ENCODE data around the gene AAMDC. TPM values are rescaled to one million over a fixed set of nuclear protein-coding genes. Genes with fewer than 3 reads are reported as not detected.
"Not testable (repeated sequence)": the region's sequence is repeated elsewhere in the genome, so short reads cannot be mapped to it uniquely, and the experiment has no call there.

Gene AAMDC
- polyA plus RNA-seq, 3 donors, result 43.2 to 55.6 (median 49.4) TPM

DNA sequence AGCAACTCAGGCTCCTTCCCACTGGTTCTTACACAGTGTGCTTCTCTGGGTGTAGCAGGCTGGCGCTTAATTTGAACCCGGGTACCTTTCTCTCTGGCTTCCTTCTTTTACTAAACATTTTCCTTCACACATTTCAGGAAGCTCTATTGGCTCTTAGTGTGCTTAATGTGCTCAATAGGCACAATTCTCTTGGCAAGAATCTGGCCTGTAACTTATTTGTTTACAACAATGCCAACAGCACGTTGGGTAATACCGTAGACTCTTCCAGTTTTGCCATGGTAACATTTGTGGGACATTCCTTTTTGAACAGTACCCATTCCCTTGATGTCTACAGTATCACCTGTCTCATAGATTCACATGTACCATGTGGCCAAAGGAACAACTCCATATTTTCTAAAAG lies 47.8 kb downstream of the AAMDC start:
- DNase-seq (ENCODE audit: extremely low read depth in 1 of 11, low read depth in 9 of 11, low spot score in 4 of 11), result no peak

DNA sequence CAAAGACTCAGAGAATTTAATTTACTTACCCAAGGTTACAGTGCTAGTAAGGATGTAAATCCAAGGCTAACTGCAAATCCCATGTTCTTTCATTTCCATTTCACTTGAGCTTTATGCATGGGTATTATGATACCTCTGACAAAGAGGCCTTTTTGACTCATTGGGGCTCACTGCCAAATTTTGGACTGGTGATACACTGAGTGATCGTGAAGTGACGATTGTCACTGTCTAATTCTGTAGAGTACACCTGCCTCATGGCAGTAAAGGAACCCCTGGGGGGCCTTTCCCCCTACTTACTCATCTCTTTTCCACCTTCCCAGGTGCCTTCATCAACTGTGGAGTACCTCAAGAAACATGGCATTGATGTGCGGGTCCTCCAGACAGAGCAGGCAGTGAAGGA lies 50.9 kb downstream of the AAMDC start:
- no peak for DNase-seq (ENCODE audit: extremely low read depth in 1 of 11, low read depth in 9 of 11, low spot score in 4 of 11)

DNA sequence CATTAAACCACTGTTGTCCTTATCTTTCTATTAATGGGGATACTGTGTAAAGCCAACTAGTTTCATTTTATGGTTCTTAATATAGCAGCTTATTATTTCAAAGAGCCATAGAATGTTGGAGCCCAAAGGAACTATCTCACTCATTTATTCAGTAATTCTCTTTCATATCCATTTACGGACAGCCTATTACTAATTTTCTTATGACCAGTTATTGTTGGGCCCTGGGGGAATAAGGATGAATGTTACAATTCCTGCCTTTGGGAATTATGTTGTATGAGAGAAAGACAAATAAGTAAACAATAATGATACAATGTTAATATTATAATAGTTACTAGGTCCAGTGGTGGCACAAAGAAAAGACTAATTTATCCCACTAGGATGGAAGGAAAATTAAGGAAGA lies 52.4 kb downstream of the AAMDC start:
- no peak for DNase-seq (ENCODE audit: extremely low read depth in 1 of 11, low read depth in 9 of 11, low spot score in 4 of 11)

DNA sequence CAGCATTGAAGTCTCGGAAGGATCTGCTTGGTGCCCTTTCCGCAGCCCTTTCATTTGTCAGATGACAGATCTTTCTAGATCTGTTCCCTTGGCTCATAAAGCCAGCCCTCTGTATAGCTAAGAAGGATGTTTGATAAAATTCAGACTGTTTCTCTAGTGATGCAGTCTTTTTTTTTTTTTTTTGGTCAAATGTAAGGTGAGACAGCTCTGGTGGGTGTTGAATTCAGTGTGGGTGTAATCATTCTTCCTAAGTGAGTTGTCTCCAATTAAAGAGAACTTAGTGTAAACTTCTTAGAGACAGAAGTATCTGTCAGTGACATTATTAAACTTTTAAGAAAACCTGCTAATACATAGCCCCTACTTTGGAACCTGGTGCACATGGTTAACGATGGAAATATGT lies 53.3 kb downstream of the AAMDC start:
- DNase-seq (ENCODE audit: extremely low read depth in 1 of 11, low read depth in 9 of 11, low spot score in 4 of 11), result no peak

DNA sequence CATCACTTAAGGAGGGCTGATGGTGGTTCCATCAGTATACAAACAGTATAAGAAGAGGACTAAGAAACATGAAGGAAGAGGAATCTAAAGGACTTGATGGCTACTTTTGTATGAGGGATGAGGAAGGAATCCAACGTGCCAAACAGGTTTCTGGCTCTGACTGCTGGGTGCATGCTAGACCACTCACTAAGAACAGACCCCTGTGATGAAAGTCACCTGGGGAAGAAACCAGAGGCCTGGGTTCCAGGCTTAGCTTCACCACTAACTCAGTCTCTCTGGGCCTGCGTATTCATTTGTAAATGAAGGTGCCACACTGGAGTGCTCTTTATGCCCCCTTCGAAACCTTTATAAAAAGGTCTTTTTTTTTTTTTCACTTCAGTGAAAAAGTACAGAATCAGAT lies 55.1 kb downstream of the AAMDC start:
- no peak for DNase-seq (ENCODE audit: extremely low read depth in 1 of 11, low read depth in 9 of 11, low spot score in 4 of 11)

DNA sequence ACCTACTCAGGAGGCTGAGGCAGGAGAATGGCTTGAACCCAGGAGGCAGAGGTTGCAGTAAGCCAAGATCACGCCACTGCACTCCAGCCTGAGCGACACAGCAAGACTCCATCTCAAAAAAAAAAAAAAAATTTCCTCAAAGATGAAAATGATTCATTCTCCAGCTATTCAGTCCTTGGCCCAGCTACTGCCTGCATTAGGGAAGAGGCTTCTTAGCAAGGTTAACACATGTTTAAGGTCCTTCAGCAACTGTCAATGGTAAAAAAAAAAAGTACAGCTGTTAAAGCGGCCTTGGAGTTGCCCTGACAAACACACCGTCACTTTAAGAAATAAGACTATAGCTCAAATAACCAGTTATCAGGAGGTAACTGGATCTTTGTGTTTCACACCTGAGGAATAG lies 57.3 kb downstream of the AAMDC start:
- not testable (repeated sequence) for DNase-seq (ENCODE audit: extremely low read depth in 1 of 11, low read depth in 9 of 11, low spot score in 4 of 11)

DNA sequence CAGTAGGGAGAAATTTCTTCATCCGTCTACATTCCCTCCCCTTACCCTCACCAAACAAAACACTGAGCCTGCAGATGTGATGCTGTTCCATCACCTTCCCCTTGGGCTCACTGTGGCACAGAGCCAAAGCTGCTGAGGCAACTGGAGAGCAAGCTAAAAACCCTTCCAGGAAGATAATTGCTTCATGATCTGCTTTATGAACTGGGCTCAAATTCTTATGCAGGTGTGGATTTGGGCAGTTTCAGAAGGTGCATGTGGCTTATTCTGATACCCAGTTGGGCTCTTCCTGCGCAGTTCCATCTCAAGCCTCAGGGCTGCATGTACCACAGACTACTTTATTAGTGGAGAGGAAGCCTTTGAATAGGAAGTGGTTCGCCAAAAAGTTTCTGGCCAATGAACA lies 58.3 kb downstream of the AAMDC start:
- DNase-seq (ENCODE audit: extremely low read depth in 1 of 11, low read depth in 9 of 11, low spot score in 4 of 11), result no peak

DNA sequence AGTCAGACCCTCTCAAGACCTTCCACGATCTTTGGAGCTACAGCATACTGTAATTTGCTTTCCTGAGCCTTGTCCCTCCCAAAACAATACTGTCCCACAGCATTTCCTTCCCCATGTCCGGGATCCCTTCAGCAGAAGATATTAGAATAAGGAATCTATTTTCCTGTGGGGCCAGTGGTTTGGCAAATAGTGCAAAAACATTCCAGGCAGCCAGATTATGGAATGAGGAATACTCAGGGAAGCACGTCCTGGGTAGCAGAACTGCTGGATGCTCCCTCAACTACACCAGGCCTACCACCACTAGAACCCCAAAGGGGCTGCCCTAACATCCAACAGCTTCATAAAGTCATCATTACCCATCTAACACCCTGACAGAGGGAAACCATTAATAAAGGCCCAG lies 61.5 kb downstream of the AAMDC start:
- DNase-seq (ENCODE audit: extremely low read depth in 1 of 11, low read depth in 9 of 11, low spot score in 4 of 11), result no peak

DNA sequence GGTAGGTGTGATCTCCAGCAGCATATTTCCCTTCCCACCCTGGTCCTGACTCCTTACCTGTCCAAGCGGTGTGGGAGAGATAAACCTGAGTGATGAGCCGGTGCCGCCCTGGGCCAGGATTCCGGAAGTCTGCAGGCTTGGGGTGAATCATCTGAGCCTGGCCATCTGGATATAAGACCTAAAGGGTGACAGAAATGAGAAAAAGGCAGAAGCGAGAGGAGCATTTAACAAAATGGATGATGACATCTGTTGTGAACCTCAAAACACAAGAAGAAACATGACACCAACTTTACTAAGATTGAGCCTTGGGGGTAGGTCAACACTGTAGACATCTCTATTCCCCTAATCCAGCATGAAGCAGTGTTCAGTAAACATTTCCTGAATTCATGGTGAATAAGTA lies 62.8 kb downstream of the AAMDC start:
- DNase-seq (ENCODE audit: extremely low read depth in 1 of 11, low read depth in 9 of 11, low spot score in 4 of 11), result no peak

DNA sequence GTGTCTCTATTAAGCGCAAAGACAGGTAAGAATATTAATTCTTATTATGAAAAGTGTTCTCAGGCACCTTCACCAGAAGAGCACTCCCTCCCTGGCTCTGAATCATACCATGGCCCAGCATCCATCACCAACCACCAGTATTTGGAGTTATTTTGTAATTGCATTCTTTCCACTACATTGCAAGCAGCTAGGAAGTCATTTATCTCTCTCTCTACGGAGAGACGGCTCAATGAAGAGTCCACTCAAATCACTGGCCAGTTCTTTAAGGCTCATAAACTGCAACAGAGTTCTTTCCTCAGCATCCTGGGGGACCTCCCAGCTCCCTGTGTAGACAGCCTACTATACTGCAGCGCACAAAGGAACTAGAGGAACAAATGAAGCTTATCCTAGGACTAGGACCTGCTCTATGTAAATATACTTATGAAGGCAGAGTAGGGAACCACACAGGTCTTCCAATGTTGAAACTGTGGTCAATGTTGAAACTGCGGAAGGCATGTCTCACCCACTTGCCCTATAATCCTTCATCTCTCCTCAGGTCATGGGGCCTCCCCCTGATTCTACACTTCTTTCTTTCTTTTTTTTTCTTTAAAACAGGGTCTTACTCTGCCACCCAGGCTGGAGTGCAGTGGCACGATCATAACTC lies 63.4 kb downstream of the AAMDC start:
- DNase-seq (ENCODE audit: extremely low read depth in 1 of 11, low read depth in 9 of 11, low spot score in 4 of 11), result no peak

DNA sequence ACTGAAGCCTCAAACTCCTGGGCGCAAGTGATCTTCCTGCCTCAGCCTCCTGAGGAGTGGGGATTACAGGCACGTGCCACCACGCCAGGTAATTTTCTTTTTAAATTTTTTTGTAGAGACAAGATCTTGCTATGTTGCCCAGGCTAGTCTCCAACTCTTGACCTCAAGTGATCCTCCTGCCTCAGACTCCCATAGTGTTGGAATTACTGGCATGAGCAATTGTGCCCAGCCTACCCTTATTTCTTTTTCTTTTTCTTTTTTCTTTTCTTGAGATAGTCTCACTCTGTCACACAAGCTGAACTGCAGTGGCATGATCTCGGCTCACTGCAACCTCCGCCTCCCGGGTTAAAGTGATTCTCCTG lies 63.9 kb downstream of the AAMDC start:
- no peak for DNase-seq (ENCODE audit: extremely low read depth in 1 of 11, low read depth in 9 of 11, low spot score in 4 of 11)

DNA sequence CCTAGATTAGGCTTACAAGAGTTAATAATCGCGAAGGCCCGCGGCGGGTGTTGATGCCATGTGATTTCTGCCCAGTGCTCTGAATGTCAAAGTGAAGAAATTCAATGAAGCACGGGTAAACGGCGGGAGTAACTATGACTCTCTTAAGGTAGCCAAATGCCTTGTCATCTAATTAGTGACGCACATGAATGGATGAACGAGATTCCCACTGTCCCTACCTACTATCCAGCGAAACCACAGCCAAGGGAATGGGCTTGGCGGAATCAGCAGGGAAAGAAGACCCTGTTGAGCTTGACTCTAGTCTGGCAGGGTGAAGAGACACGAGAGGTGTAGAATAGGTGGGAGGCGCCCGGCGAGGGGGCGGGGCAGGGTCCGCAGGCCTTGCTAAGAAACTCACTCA lies 65.5 kb downstream of the AAMDC start:
- no peak for DNase-seq (ENCODE audit: extremely low read depth in 1 of 11, low read depth in 9 of 11, low spot score in 4 of 11)

DNA sequence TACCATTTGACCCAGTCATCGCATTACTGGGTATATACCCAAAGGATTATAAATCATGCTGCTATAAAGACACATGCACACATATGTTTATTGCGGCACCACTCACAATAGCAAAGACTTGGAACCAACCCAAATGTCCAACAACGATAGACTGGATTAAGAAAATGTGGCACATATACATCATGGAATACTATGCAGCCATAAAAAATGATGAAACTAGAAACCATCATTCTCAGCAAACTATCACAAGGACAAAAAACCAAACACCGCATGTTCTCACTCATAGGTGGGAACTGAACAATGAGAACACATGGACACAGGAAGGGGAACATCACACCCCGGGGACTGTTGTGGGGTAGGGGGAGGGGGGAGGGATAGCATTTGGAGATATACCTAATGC lies 68.1 kb downstream of the AAMDC start:
- not testable (repeated sequence) for DNase-seq (ENCODE audit: extremely low read depth in 1 of 11, low read depth in 9 of 11, low spot score in 4 of 11)

DNA sequence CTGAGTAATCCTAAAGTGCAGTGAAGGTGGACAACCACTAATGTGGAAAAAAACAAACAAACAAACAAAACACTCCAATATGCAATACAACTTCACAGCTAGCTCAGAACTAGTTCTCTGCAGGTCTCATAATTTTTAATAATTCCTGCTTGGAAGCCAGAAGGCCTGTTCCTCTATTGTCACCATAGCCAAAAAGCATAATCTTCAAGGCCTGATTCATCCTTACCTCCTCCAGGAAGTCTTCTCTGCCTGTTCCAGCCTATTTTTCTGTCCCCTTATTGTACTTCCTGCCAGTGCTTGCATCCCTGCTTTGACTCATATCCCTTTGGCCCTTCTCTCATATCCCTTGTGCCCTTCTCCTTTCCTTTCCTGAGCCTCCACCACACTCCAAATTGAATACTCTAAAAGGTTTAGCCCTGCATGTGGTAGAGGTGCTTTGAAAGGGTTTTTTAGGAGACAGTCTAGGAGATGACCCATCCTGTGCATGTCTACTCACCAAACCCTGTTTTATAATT lies 69.2 kb downstream of the AAMDC start:
- not testable (repeated sequence) for DNase-seq (ENCODE audit: extremely low read depth in 1 of 11, low read depth in 9 of 11, low spot score in 4 of 11)

DNA sequence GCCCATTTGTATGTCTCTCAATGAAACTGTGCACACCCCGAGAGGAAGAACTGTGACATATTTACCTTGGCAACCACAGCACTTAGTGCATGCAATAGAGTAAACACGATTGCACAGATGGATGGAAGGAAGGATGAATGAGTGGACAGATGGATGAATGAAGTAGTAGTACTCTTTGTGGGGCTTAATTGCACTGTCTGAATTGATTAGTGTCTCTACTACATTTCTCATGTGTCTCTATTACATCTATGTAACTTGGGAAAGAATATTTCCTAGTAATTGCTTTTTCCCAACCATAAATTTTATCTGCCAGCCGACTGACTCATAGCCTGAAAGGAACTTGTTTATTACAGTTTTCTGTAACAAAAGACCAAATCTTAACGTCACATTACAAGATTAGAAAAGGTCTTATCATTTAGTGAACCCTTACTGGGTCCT lies 69.7 kb downstream of the AAMDC start:
- DNase-seq (ENCODE audit: extremely low read depth in 1 of 11, low read depth in 9 of 11, low spot score in 4 of 11), result not testable (repeated sequence)

DNA sequence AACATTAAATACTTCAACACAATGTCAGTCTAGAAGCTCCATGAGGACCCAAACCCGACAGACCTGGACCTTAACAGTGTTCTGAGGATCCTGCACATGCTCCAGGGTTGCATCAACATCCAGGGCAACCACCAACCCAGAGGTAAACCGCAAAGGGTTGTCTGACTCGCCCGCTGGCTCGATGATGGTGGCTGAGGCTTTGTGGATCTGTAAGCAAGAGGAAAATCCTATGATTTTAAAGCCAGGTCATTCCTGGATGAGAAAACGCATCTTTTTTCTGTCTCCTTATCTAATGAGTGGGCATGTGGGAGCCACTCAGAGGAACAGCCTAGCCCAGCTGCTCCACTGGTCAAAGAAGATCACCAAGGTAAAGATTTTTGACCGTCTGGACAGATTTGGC lies 70.3 kb downstream of the AAMDC start:
- not testable (repeated sequence) for DNase-seq (ENCODE audit: extremely low read depth in 1 of 11, low read depth in 9 of 11, low spot score in 4 of 11)

DNA sequence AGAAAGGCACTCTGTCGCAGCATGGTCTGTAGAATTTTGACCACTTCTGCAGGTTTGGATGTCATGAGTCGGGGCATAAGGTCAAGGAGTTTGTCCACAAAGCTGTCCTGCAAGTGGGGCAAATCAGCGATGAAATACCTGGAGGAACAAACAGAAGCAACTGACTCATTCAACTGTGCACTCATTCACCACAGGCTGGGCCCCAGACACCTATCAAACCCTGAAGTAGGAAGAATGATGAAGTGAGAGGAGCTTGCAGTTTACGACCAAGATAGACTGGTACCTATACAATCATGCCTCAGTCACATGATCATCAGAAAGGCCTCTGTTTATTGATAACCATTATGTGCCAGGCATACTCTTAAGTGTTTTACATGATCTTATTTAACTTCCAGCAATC lies 70.8 kb downstream of the AAMDC start:
- DNase-seq (ENCODE audit: extremely low read depth in 1 of 11, low read depth in 9 of 11, low spot score in 4 of 11), result not testable (repeated sequence)

DNA sequence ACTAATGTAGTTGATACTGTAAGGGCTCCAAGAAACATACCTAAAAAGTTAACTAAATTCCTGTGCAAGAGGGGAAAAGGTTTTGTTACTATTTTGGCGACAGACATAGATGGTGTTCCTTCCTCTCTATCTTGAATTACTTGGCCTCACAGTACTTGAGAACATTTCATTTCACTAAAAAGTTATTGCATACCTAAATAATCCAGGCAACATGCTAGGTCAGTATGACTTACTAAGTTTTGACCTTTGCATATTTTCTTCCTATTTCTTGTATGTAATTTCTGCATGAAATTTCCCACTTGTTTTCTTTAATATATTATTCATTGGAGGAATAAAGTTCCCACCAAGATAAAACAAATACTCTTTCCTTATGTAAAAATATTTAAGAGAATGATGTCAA lies 74.0 kb downstream of the AAMDC start:
- DNase-seq (ENCODE audit: extremely low read depth in 1 of 11, low read depth in 9 of 11, low spot score in 4 of 11), result not testable (repeated sequence)

DNA sequence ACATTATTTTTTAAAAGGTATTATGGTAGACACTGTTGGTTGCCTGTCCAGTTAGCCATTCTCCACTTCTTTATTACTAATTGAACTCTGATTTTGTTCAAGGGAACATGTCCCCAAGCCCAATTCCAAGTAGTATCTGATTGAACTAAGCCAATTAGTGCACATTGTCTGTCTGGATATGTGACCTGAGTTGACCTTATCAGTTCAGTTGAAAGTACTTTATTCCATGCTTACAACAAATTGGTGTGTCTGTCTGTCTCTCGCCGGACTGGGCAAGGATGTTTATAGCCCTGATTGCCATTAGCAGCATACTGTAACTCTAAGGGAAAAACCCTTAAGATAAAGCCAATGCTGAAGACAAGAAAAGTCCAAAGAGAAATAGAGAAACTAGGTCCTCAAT lies 87.9 kb downstream of the AAMDC start:
- no peak for DNase-seq (ENCODE audit: extremely low read depth in 1 of 11, low read depth in 9 of 11, low spot score in 4 of 11)

DNA sequence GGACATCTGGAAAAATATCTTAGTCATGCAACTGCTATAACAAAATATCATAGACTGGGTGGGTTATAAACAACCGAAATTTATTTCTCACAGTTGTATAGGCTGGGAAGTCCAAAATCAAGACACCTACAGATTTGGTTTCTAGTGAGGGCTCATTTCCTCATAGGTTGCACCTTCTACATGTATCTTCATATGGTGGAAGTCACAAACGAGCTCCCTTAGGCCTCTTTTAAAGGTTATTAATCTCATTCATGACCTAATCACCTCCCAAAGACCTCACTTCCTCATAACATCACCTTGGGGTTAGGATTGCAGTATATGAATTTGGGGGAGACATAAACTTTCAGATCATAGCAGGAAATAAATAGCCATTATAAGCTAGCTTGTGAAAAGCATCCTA lies 88.3 kb downstream of the AAMDC start:
- DNase-seq (ENCODE audit: extremely low read depth in 1 of 11, low read depth in 9 of 11, low spot score in 4 of 11), result no peak

DNA sequence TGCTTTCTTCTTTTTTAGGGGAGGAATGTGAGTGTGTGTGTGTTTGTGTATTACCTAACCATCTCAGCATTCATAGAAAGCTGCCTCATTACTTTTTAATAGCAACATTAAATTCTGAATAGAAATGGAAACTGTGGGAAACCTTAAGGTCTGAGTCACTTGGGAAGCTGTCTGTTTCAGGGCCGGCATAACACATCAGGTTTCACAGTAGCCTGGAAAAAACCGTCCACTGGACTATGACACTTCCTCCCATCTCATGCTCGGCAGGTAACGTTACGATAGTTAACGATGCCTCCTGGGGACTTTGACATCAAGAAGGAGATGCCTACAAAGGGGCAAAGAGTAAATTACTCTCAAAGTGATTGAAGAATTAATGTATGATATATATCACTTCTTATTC lies 89.9 kb downstream of the AAMDC start:
- peak in 2 of 11 donors; percentile 3 to 15 for DNase-seq (ENCODE audit: extremely low read depth in 1 of 11, low read depth in 9 of 11, low spot score in 4 of 11)
